Renal cortical epithelial cell (primary cell): ENCODE results near the gene NUP88. TPM values are rescaled to one million over a fixed set of nuclear protein-coding genes. Genes with fewer than 3 reads are reported as not detected.

Source experiments
- DNase-seq: peaks from one replicate; pipeline ENCODE4 v3.0.0-alpha.2; 2011; ENCODE audit warnings: low read depth
- total RNA-seq: library from RNA; depleted of rRNA; stranded (reverse); fragments of >200 nt; gene quantifications from 2 replicates; pipeline ENCODE4 v1.2.3, GENCODE V29; 2014

The NUP88 gene
- total RNA-seq, 1 donor from 2014 or later: 81.6 TPM

GRCh38 chr17:5419959-5420653 lies 644 bp upstream of the NUP88 start, which contains the start of gene RPAIN:
Gene RPAIN, plus strand, starts transcription at chr17:5420182. Its CDS starts 29 bp downstream, at chr17:5420211.
- no peak for DNase-seq

- DNase-seq: peak; percentile 96
Observed at GRCh38 chr17:5418858-5419355, 555 bp downstream of the NUP88 start.

GRCh38 chr17:5416901-5417300 lies 2.6 kb downstream of the NUP88 start:
- DNase-seq: no peak

- peak; percentile 96 for DNase-seq
Observed at GRCh38 chr17:5413682-5414081, 5.8 kb downstream of the NUP88 start.

GRCh38 chr17:5410594-5411272 lies 8.7 kb downstream of the NUP88 start:
- no peak for DNase-seq

GRCh38 chr17:5408186-5408585 lies 11.3 kb downstream of the NUP88 start:
- DNase-seq: no peak

- no peak for DNase-seq
Observed at GRCh38 chr17:5405400-5405799, 14.1 kb downstream of the NUP88 start.

- no peak for DNase-seq
Observed at GRCh38 chr17:5399767-5400166, 19.7 kb downstream of the NUP88 start.

GRCh38 chr17:5396612-5397011 lies 22.9 kb downstream of the NUP88 start:
- no peak for DNase-seq

GRCh38 chr17:5391678-5392077 lies 27.8 kb downstream of the NUP88 start:
- no peak for DNase-seq

- no peak for DNase-seq
Observed at GRCh38 chr17:5381542-5381941, 37.9 kb downstream of the NUP88 start.

GRCh38 chr17:5380491-5381135 lies 38.8 kb downstream of the NUP88 start:
- no peak for DNase-seq

- DNase-seq: no peak
Observed at GRCh38 chr17:5379351-5380107, 39.9 kb downstream of the NUP88 start.

GRCh38 chr17:5378566-5379207 lies 40.8 kb downstream of the NUP88 start:
- DNase-seq: no peak

GRCh38 chr17:5373112-5373511 lies 46.4 kb downstream of the NUP88 start:
- DNase-seq: no peak

GRCh38 chr17:5370411-5370810 lies 49.1 kb downstream of the NUP88 start:
- no peak for DNase-seq

GRCh38 chr17:5365831-5366230 lies 53.6 kb downstream of the NUP88 start:
- DNase-seq: no peak

- DNase-seq: no peak
Observed at GRCh38 chr17:5364696-5365095, 54.8 kb downstream of the NUP88 start.

- peak; percentile 49 for DNase-seq
Observed at GRCh38 chr17:5364156-5364555, 55.3 kb downstream of the NUP88 start.

GRCh38 chr17:5362162-5362811 lies 57.2 kb downstream of the NUP88 start:
- DNase-seq: no peak

- no peak for DNase-seq
Observed at GRCh38 chr17:5361426-5361825, 58.0 kb downstream of the NUP88 start.
